HEK293 (cell line): Measurements from ENCODE around the gene POR.

Experiments
- CTCF ChIA-PET: fragments of 350-600 bp; formaldehyde crosslinking; extraction: SDS; loops from one replicate; lab custom pipeline; 2021; ENCODE audit warnings: antibody characterized with exemption; lab: Yijun Ruan, JAX
- POLR2A ChIA-PET: fragments of 300-600 bp; formaldehyde crosslinking; extraction: SDS; loops from one replicate; lab custom pipeline; 2020; ENCODE audit warnings: antibody characterized with exemption, inconsistent platforms; lab: Yijun Ruan, JAX
- H3K27ac ChIP-seq: fragments of 200-500 bp; sonication (Bioruptor generic); 2 replicates; pipeline ENCODE4 v1.5.1; 2014; ENCODE audit warnings: low read depth, low read length, control low read depth, inconsistent platforms; ENCODE audit errors: extremely low read depth
- H3K36me3 ChIP-seq, 2 experiments: fragments of 200-500 bp in 1 of 2; sonication (Bioruptor generic) in 1 of 2; 1 replicate in 1 of 2; 2 replicates in 1 of 2; pipeline ENCODE4 v1.5.1; 2014 to 2017; ENCODE audit warnings: inconsistent platforms in 2 of 2, low read length in 2 of 2; ENCODE audit not compliant: control insufficient read depth in 2 of 2, insufficient read depth in 1 of 2
- H3K4me1 ChIP-seq: fragments of 200-500 bp; sonication (Bioruptor generic); 2 replicates; pipeline ENCODE4 v1.5.1; 2014; ENCODE audit warnings: mild to moderate bottlenecking, low read length, inconsistent platforms; ENCODE audit not compliant: control insufficient read depth, insufficient read depth
- H3K4me3 ChIP-seq: 2 replicates; pipeline ENCODE4 v1.5.1; 2011; ENCODE audit warnings: low read depth, mild to moderate bottlenecking, control low read depth, low read length, moderate library complexity
- H3K9me3 ChIP-seq: fragments of 200-500 bp; sonication (Bioruptor generic); 2 replicates; pipeline ENCODE4 v1.5.1; 2014; ENCODE audit warnings: low read depth, low read length, inconsistent platforms; ENCODE audit not compliant: control insufficient read depth, insufficient read depth
- EGR2 ChIP-seq: fragments of 450-650 bp; formaldehyde crosslinking; IDR thresholded peaks from 2 replicates; pipeline ENCODE4 v1.5.1; 2016; ENCODE audit warnings: low read depth, missing biosample characterization, missing genetic modification characterization
- FEZF1 ChIP-seq: fragments of 450-650 bp; formaldehyde crosslinking; IDR thresholded peaks from 2 replicates; pipeline ENCODE4 v1.5.1; 2016; ENCODE audit warnings: missing biosample characterization, missing genetic modification characterization
- IKZF3 ChIP-seq: fragments of 450-650 bp; IDR thresholded peaks from 2 replicates; pipeline ENCODE4 v1.5.0; 2018; ENCODE audit warnings: missing biosample characterization, mild to moderate bottlenecking, missing genetic modification characterization, moderate library complexity
- MEIS1 ChIP-seq: sonication (generic); formaldehyde crosslinking; IDR thresholded peaks from 2 replicates; pipeline ENCODE4 v1.8.1; 2022; ENCODE audit warnings: missing genetic modification reagents, mild to moderate bottlenecking, borderline replicate concordance
- PRDM4 ChIP-seq: fragments of 450-650 bp; formaldehyde crosslinking; IDR thresholded peaks from 2 replicates; pipeline ENCODE4 v1.5.1; 2017; ENCODE audit warnings: missing biosample characterization, missing genetic modification characterization
- SALL2 ChIP-seq: fragments of 450-650 bp; formaldehyde crosslinking; IDR thresholded peaks from 2 replicates; pipeline ENCODE4 v1.5.0; 2017; ENCODE audit warnings: missing biosample characterization, mild to moderate bottlenecking, missing genetic modification characterization, borderline replicate concordance
- SP7 ChIP-seq: fragments of 450-650 bp; formaldehyde crosslinking; IDR thresholded peaks from 2 replicates; pipeline ENCODE4 v1.5.1; 2016; ENCODE audit warnings: missing biosample characterization, missing genetic modification characterization
- TSHZ1 ChIP-seq: fragments of 450-650 bp; formaldehyde crosslinking; IDR thresholded peaks from 2 replicates; pipeline ENCODE4 v1.5.1; 2016; ENCODE audit warnings: missing biosample characterization, missing genetic modification characterization, borderline replicate concordance
- WT1 ChIP-seq: fragments of 450-650 bp; formaldehyde crosslinking; IDR thresholded peaks from 2 replicates; pipeline ENCODE4 v1.5.1; 2016; ENCODE audit warnings: missing biosample characterization, missing genetic modification characterization
- ZNF146 ChIP-seq: fragments of 450-650 bp; formaldehyde crosslinking; IDR thresholded peaks from 2 replicates; pipeline ENCODE4 v1.5.1; 2016; ENCODE audit warnings: missing biosample characterization, missing genetic modification characterization
- ZNF148 ChIP-seq: fragments of 450-650 bp; formaldehyde crosslinking; IDR thresholded peaks from 2 replicates; pipeline ENCODE4 v1.5.0; 2017; ENCODE audit warnings: missing biosample characterization, missing genetic modification characterization, borderline replicate concordance
- ZNF175 ChIP-seq: fragments of 450-650 bp; formaldehyde crosslinking; IDR thresholded peaks from 2 replicates; pipeline ENCODE4 v1.5.1; 2016; ENCODE audit warnings: missing biosample characterization, missing genetic modification characterization
- ZNF280D ChIP-seq: fragments of 450-650 bp; formaldehyde crosslinking; IDR thresholded peaks from 2 replicates; pipeline ENCODE4 v1.5.1; 2016; ENCODE audit warnings: missing biosample characterization, missing genetic modification characterization
- ZNF366 ChIP-seq: fragments of 450-650 bp; formaldehyde crosslinking; conservative IDR thresholded peaks from 2 replicates; pipeline ENCODE4 v1.5.1; 2016; ENCODE audit warnings: missing biosample characterization, missing genetic modification characterization
- ZNF449 ChIP-seq: fragments of 450-650 bp; formaldehyde crosslinking; IDR thresholded peaks from 2 replicates; pipeline ENCODE4 v1.5.1; 2017; ENCODE audit warnings: missing biosample characterization, mild to moderate bottlenecking, missing genetic modification characterization, moderate library complexity
- ZNF48 ChIP-seq: fragments of 450-650 bp; formaldehyde crosslinking; IDR thresholded peaks from 2 replicates; pipeline ENCODE4 v1.5.1; 2016; ENCODE audit warnings: missing biosample characterization, missing genetic modification characterization
- ZNF501 ChIP-seq: fragments of 450-650 bp; formaldehyde crosslinking; IDR thresholded peaks from 2 replicates; pipeline ENCODE4 v1.5.1; 2016; ENCODE audit warnings: missing biosample characterization, missing genetic modification characterization
- ZNF510 ChIP-seq: fragments of 450-650 bp; formaldehyde crosslinking; IDR thresholded peaks from 2 replicates; pipeline ENCODE4 v1.5.1; 2018; ENCODE audit warnings: mild to moderate bottlenecking, missing genetic modification characterization, missing biosample characterization; ENCODE audit not compliant: insufficient replicate concordance
- ZNF677 ChIP-seq: fragments of 450-650 bp; IDR thresholded peaks from 2 replicates; pipeline ENCODE4 v1.5.0; 2018; ENCODE audit warnings: missing biosample characterization, mild to moderate bottlenecking, missing genetic modification characterization, moderate library complexity
- ZNF768 ChIP-seq: fragments of 450-650 bp; formaldehyde crosslinking; IDR thresholded peaks from 2 replicates; pipeline ENCODE4 v1.5.1; 2018; ENCODE audit warnings: missing biosample characterization, mild to moderate bottlenecking, missing genetic modification characterization
- ZNF785 ChIP-seq: fragments of 450-650 bp; formaldehyde crosslinking; IDR thresholded peaks from 2 replicates; pipeline ENCODE4 v1.5.1; 2016; ENCODE audit warnings: missing biosample characterization, missing genetic modification characterization
- ZSCAN30 ChIP-seq: fragments of 450-650 bp; IDR thresholded peaks from 2 replicates; pipeline ENCODE4 v1.5.1; 2018; ENCODE audit warnings: missing biosample characterization, mild to moderate bottlenecking, missing genetic modification characterization, moderate library complexity

The POR gene

GRCh38 chr7:75995052-75995471 lies 80.1 kb downstream of the POR start:
- Histone ChIP-seq H3K4me1 (no peaks in the 10 kb centered on the region), H3K4me3 (peak overlapping the region; percentile 38), H3K27ac (no peak overlapping the region), H3K36me3 (peaks cover 8% of the 10 kb centered on the region in 2 experiments; a peak in 2 of 3 replicates), H3K9me3 (no peaks in the 10 kb centered on the region)
- POLR2A ChIA-PET: interaction anchor here (1.0 kb wide), 1 partner anchor 19 kb away, joined by 3 read pairs; no protein-coding TSS in a partner anchor
- CTCF ChIA-PET: interaction anchor here (0.7 to 1.1 kb wide), 2 partner anchors 320 to 375 kb away, joined by 3 read pairs; no protein-coding TSS in a partner anchor
- TF ChIP-seq ZNF449 (tag by site-specific recombination) (no peak), ZNF48 (tag by site-specific recombination) (no peak), ZNF501 (tag by site-specific recombination) (no peak), ZSCAN30 (no peak), ZNF280D (tag by site-specific recombination) (no peak), WT1 (no peak), ZNF785 (tag by site-specific recombination) (no peak), ZNF677 (no peak), TSHZ1 (tag by site-specific recombination) (no peak), ZNF510 (no peak), MEIS1 (CRISPR knock-in tag) (no peak), ZNF175 (tag by site-specific recombination) (no peak), FEZF1 (tag by site-specific recombination) (no peak), ZNF768 (tag by site-specific recombination) (no peak), IKZF3 (tag by site-specific recombination) (no peak), SALL2 (tag by site-specific recombination) (no peak)

GRCh38 chr7:75995996-75996395 lies 81.0 kb downstream of the POR start:
- H3K9me3 ChIP-seq: no peaks in the 10 kb centered on the region
- no peaks in the 10 kb centered on the region for H3K4me1 ChIP-seq
- H3K27ac ChIP-seq: no peak overlapping the region
- no peak overlapping the region for H3K4me3 ChIP-seq
- H3K36me3 ChIP-seq: peaks cover 8 to 14% of the 10 kb centered on the region in 2 experiments; a peak in 2 of 3 replicates
- ChIA-PET CTCF (interaction anchor here (0.5 kb wide), 1 partner anchor 24 kb away, joined by 5 read pairs; no protein-coding TSS in a partner anchor), POLR2A (no interaction called here)
- TF ChIP-seq ZNF366 (tag by site-specific recombination) (no peak), EGR2 (tag by site-specific recombination) (no peak), ZNF175 (tag by site-specific recombination) (no peak), ZNF146 (no peak), ZNF148 (tag by site-specific recombination) (no peak), PRDM4 (tag by site-specific recombination) (no peak), ZSCAN30 (no peak), SP7 (no peak)
